ENCODE results near the gene DGKB.

- TF ChIP-seq, protein P1, sequence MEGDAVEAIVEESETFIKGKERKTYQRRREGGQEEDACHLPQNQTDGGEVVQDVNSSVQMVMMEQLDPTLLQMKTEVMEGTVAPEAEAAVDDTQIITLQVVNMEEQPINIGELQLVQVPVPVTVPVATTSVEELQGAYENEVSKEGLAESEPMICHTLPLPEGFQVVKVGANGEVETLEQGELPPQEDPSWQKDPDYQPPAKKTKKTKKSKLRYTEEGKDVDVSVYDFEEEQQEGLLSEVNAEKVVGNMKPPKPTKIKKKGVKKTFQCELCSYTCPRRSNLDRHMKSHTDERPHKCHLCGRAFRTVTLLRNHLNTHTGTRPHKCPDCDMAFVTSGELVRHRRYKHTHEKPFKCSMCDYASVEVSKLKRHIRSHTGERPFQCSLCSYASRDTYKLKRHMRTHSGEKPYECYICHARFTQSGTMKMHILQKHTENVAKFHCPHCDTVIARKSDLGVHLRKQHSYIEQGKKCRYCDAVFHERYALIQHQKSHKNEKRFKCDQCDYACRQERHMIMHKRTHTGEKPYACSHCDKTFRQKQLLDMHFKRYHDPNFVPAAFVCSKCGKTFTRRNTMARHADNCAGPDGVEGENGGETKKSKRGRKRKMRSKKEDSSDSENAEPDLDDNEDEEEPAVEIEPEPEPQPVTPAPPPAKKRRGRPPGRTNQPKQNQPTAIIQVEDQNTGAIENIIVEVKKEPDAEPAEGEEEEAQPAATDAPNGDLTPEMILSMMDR (IDR thresholded peaks at IDR 0.05), result no peak
- no peak for TF ChIP-seq POLR2A (IDR thresholded peaks at IDR 0.05)
Measured at GRCh38 chr7:14376711-14377110, 525.8 kb downstream of the DGKB start.
